ENCODE results near the gene TRPM3. TPM values are rescaled to one million over a fixed set of nuclear protein-coding genes. Genes with fewer than 3 reads are reported as not detected.

Gene TRPM3
- total RNA-seq, 1 experiment from 2014 or later: 0.03 TPM

DNA sequence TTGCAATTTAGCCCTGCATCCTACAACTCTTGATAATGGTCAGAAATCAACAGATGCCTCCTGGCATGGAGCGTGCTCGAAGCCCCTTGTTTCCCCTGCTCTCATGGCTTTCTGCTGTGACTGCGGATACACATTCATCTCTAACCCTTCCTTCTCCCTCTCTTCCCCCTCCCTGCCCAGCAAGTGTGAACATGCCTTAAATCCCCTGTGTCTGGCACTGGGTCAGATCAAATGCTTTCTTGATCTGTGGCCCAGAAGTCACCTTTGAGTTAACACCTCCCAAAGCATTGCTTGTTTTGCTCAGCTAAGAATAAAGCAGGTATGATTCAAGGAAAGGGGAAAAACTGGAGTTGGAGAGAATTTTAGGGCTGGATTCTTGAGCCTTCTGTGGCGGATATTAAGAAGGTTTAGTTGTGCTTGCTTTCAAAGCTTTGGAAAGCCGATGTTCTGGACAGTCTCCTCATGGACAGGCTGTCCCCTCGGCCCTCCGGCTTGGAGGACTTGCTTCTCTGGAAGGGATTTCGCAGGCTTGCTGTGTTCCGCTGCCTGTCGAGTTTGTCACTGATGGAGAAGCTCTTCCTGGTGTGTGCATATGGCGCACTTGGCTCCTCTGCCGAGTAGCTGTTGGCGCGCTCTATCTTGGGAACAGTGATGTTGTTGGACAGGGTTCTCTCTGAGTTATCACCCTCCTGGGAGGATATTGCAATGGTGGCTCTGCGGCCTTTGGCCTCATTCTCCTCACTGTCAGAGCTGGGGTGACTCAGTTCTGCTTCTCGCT, 585.7 kb downstream of the TRPM3 start:
- DNase-seq (ENCODE audit: low read depth in 1 of 2, low spot score in 2 of 2): no peak
- Histone ChIP-seq H3K4me1 (replicated peaks) (peaks cover 15% of the 10 kb centered on the region), H3K27ac (no peak overlapping the region), H3K36me3 (no peaks in the 10 kb centered on the region), H3K27me3 (replicated peaks) (no peaks in the 10 kb centered on the region), H3K4me3 (no peak overlapping the region), H3K9me3 (replicated peaks) (no peaks in the 10 kb centered on the region)

DNA sequence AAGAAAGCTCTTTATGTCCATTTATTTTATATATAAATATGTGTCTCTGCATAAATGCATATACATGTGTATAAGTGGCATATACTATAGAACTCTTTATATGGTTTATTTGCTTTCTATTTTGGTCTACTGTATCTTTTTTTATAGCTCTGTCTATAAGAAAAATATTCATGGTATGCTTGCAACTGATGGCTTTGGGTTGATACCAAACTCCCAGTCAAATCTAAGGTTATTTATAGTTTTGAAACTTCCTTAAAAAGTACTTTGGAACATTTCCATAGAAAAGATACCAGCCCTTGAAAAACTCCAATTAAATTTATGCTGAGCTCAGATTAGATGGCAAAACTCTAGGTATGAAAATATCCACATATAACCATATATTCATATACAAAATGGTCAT, 587.0 kb downstream of the TRPM3 start:
- Histone ChIP-seq H3K9me3 (replicated peaks) (no peaks in the 10 kb centered on the region), H3K4me3 (no peak overlapping the region), H3K4me1 (replicated peaks) (peaks cover 15% of the 10 kb centered on the region), H3K27me3 (replicated peaks) (no peaks in the 10 kb centered on the region), H3K36me3 (no peaks in the 10 kb centered on the region), H3K27ac (peak overlapping the region; percentile 16; the same call in 1 of the 2 replicates)
- no peak for DNase-seq (ENCODE audit: low read depth in 1 of 2, low spot score in 2 of 2)

GRCh38 chr9:70534061-70534460, 587.4 kb downstream of the TRPM3 start:
- DNase-seq (ENCODE audit: low read depth in 1 of 2, low spot score in 2 of 2): peak in 1 of 2 experiments; percentile 20
- no peak overlapping the region for H3K4me3 ChIP-seq

DNA sequence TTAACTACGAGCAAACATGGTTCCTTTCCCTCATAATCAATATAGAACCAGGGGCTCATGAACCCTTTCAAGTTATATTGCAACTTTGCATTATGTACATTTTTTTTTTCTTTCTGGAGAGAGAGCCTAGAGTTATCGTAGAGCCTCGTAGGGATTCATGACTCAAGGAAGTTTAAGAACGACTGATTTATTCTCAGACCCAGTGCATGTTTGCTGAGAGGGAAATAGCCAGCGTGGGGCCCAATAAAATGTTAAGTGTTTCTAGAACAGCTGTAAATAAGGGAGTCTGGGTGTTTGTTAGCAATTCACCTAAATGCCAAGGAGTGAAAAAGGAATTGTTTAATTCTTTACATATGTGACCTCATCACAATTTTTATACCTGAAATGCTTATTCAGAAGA, 587.9 kb downstream of the TRPM3 start:
- no peak overlapping the region for H3K4me3 ChIP-seq
- no peak for DNase-seq (ENCODE audit: low read depth in 1 of 2, low spot score in 2 of 2)
- peaks cover 15% of the 10 kb centered on the region for H3K4me1 ChIP-seq (replicated peaks)
- H3K27ac ChIP-seq: peak overlapping the region; percentile 16; the same call in 1 of the 2 replicates
- H3K27me3 ChIP-seq (replicated peaks): no peaks in the 10 kb centered on the region
- no peaks in the 10 kb centered on the region for H3K36me3 ChIP-seq
- H3K9me3 ChIP-seq (replicated peaks): no peaks in the 10 kb centered on the region

More at GRCh38 chr9:70534061-70534460, 587.4 kb downstream of the TRPM3 start:
- Histone ChIP-seq H3K27ac (peak overlapping the region; percentile 16; the same call in 1 of the 2 replicates), H3K36me3 (no peaks in the 10 kb centered on the region), H3K27me3 (replicated peaks) (no peaks in the 10 kb centered on the region), H3K4me1 (replicated peaks) (peaks cover 15% of the 10 kb centered on the region), H3K9me3 (replicated peaks) (no peaks in the 10 kb centered on the region)

DNA sequence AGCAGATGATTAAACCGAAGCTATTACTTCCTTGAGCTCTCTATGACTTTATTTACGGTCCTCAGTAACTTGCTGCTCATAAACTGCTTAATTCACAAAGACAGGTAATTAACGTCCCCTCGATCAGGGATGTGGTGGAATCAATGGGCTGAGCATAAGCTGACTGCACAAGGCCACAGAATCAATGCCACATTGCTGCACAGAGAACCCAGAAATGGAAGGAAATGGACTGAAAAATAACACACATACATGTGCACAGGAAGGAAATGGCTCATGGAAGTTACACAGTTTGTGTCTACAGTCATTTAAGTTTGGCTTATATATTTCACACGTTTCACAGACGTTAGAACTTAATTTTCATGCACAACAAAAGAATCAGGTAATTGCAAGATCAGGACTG, 588.7 kb downstream of the TRPM3 start:
- Histone ChIP-seq H3K9me3 (replicated peaks) (no peaks in the 10 kb centered on the region), H3K4me1 (replicated peaks) (peaks cover 15% of the 10 kb centered on the region), H3K4me3 (no peak overlapping the region)

DNA sequence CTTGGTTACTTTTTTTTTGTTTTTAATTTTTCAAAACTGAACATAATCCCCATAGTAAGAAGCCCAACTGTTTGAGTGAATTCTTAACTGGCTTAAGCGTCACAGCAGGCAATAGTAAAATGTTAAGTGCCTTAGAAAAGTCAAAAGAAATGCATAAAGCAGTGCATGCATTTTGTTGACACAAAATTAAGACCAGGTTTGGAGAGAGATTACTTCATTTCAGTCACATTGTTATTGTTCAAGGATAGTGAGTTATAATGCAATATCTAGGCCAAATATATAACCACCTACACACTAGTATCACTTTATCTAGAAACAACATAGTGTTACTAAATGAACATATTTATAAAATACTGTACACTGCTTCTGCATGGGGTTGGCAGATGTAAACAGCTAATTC, 590.1 kb downstream of the TRPM3 start:
- Histone ChIP-seq H3K9me3 (replicated peaks) (no peaks in the 10 kb centered on the region), H3K36me3 (no peaks in the 10 kb centered on the region), H3K4me3 (no peak overlapping the region), H3K27me3 (replicated peaks) (no peaks in the 10 kb centered on the region), H3K27ac (no peak overlapping the region), H3K4me1 (replicated peaks) (peaks cover 15% of the 10 kb centered on the region)
- no peak for DNase-seq (ENCODE audit: low read depth in 1 of 2, low spot score in 2 of 2)

More for the DNA sequence above, 588.7 kb downstream of the TRPM3 start:
- Histone ChIP-seq H3K27me3 (replicated peaks) (no peaks in the 10 kb centered on the region), H3K36me3 (no peaks in the 10 kb centered on the region), H3K27ac (no peak overlapping the region)
- DNase-seq (ENCODE audit: low read depth in 1 of 2, low spot score in 2 of 2): no peak

GRCh38 chr9:70530716-70531115, 590.7 kb downstream of the TRPM3 start:
- Histone ChIP-seq H3K9me3 (replicated peaks) (no peaks in the 10 kb centered on the region), H3K27ac (no peak overlapping the region), H3K4me1 (replicated peaks) (peaks cover 15% of the 10 kb centered on the region), H3K27me3 (replicated peaks) (no peaks in the 10 kb centered on the region), H3K4me3 (no peak overlapping the region), H3K36me3 (no peaks in the 10 kb centered on the region)
- DNase-seq (ENCODE audit: low read depth in 1 of 2, low spot score in 2 of 2): no peak

DNA sequence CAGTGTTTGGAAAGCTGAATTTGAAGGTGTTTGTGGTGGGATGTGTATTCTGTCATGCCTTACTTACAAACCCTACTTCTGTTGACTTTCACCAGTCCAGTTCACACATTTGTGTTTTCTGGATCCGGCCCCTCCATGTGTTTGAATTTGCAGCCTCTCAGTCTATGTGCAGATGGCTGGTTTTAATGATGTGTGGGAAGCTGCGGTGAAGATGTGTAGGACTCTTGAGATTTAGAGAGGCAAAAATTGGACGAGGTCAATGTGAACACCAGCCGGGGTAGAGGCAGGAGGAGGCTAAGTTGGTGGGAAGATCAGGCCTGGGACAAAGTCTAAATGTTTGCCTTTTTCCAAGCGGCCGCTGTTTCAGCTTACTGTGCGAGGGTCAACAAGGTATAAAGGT, 591.6 kb downstream of the TRPM3 start:
- no peaks in the 10 kb centered on the region for H3K36me3 ChIP-seq
- H3K4me1 ChIP-seq (replicated peaks): peaks cover 15% of the 10 kb centered on the region
- no peak overlapping the region for H3K27ac ChIP-seq
- no peak for DNase-seq (ENCODE audit: low read depth in 1 of 2, low spot score in 2 of 2)
- no peaks in the 10 kb centered on the region for H3K27me3 ChIP-seq (replicated peaks)
- no peak overlapping the region for H3K4me3 ChIP-seq
- H3K9me3 ChIP-seq (replicated peaks): no peaks in the 10 kb centered on the region

DNA sequence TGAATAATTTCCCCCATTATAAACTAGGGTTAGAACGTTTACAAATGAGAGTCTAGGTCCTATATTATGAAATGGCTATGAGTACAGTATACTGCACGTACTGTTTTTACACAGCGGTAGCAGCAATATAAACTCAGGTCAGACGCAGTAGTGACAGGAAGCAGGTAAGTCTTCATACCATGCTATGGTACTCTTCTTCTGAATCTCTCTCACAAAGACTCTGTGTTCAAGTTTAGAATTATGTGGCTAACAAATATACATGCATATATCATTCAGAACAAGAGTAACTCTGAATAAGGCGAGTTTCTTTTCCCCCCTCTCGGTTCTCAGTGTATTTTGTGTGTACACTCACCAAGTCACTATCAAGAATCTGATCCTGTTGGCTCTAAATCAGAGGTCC, 592.0 kb downstream of the TRPM3 start:
- Histone ChIP-seq H3K9me3 (replicated peaks) (no peaks in the 10 kb centered on the region), H3K4me3 (no peak overlapping the region), H3K4me1 (replicated peaks) (peaks cover 11% of the 10 kb centered on the region), H3K36me3 (no peaks in the 10 kb centered on the region), H3K27me3 (replicated peaks) (no peaks in the 10 kb centered on the region), H3K27ac (no peak overlapping the region)
- no peak for DNase-seq (ENCODE audit: low read depth in 1 of 2, low spot score in 2 of 2)

GRCh38 chr9:70526902-70527301, 594.5 kb downstream of the TRPM3 start:
- Histone ChIP-seq H3K4me1 (replicated peaks) (no peaks in the 10 kb centered on the region), H3K4me3 (no peak overlapping the region), H3K36me3 (no peaks in the 10 kb centered on the region), H3K27me3 (replicated peaks) (no peaks in the 10 kb centered on the region), H3K9me3 (replicated peaks) (no peaks in the 10 kb centered on the region), H3K27ac (no peak overlapping the region)
- no peak for DNase-seq (ENCODE audit: low read depth in 1 of 2, low spot score in 2 of 2)

DNA sequence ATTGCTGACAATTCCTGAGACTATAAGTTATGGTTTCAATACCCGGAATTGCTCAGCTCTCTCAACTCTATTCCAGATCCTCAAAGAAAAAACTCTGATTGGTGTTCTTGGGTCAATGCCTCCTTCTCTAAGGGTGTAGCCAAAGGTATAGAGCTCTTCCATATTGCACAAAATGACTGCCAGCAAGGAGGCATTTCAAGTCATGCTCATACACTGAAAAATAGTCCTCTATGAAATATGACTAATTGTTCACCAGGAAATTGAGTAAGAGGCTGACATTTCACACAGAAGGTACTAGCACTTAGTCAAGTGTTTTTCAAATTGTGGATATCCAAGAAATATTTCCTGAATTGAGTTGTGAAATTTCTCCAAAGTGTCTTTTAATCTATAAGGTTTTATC, 595.9 kb downstream of the TRPM3 start:
- DNase-seq (ENCODE audit: low read depth in 1 of 2, low spot score in 2 of 2): no peak
- H3K27ac ChIP-seq: no peak overlapping the region

DNA sequence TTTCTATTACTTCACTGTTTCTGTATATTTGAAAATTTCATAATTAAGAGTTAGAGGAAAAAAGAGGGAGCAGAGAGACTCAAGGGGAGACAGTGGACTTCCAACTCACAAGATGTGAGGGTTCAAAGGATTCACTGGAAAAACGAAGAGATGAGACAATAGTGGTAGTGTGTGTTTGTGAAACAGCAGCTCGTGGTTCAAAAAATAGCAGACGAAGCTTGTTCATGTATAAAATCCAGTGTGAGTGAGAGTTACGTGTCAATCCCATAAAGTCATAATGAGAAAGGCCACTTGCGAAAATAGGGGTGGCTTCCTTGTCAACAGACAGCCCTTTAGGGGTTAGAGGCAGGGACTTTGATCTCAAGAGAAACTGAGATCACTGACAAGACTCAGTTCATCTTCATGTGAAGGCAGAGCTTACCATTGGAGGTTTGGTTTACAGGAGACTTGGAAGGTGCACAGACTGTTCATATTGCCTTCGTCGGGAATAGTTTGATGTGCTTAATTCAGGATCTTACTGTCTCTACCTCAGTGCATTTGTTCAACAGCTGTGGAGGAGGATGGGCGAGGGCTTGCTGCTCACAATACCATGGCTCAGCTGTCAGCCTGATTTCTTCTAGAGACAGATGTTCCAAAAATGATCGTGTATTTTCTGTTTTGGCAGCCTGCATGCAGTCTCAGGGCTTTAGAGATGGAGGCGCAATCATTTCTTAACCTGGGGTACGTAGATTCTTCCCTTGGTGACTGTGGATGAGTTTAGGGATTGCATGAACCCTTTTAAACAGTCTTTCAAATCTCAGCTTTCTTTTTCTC, 601.3 kb downstream of the TRPM3 start:
- no peak for DNase-seq (ENCODE audit: low read depth in 1 of 2, low spot score in 2 of 2)
- Histone ChIP-seq H3K36me3 (no peaks in the 10 kb centered on the region), H3K27ac (no peak overlapping the region)

More for the DNA sequence above, 595.9 kb downstream of the TRPM3 start:
- H3K27me3 ChIP-seq (replicated peaks): no peaks in the 10 kb centered on the region
- H3K4me3 ChIP-seq: no peak overlapping the region
- no peaks in the 10 kb centered on the region for H3K9me3 ChIP-seq (replicated peaks)
- no peaks in the 10 kb centered on the region for H3K4me1 ChIP-seq (replicated peaks)
- no peaks in the 10 kb centered on the region for H3K36me3 ChIP-seq

GRCh38 chr9:70517926-70518610, 603.4 kb downstream of the TRPM3 start:
- H3K36me3 ChIP-seq: no peaks in the 10 kb centered on the region
- no peaks in the 10 kb centered on the region; the same call in 1 of the 2 replicates for H3K4me1 ChIP-seq (replicated peaks)
- no peak overlapping the region for H3K4me3 ChIP-seq
- no peaks in the 10 kb centered on the region for H3K9me3 ChIP-seq (replicated peaks)
- no peak overlapping the region for H3K27ac ChIP-seq
- DNase-seq (ENCODE audit: low read depth in 1 of 2, low spot score in 2 of 2): no peak
- H3K27me3 ChIP-seq (replicated peaks): no peaks in the 10 kb centered on the region

More for the DNA sequence above, 601.3 kb downstream of the TRPM3 start:
- Histone ChIP-seq H3K27me3 (replicated peaks) (no peaks in the 10 kb centered on the region), H3K4me1 (replicated peaks) (no peaks in the 10 kb centered on the region; the same call in 1 of the 2 replicates), H3K9me3 (replicated peaks) (no peaks in the 10 kb centered on the region), H3K4me3 (no peak overlapping the region)
